Lung microvascular endothelial cell (primary cell): ENCODE results near the gene FIBIN. TPM values are rescaled to one million over a fixed set of nuclear protein-coding genes. Genes with fewer than 3 reads are reported as not detected.
"Not testable (repeated sequence)": the region's sequence is repeated elsewhere in the genome, so short reads cannot be mapped to it uniquely, and the experiment has no call there.

ENCODE experiments used
- DNase-seq, 2 donors: peaks; one replicate each; pipeline versions ENCODE4 v3.0.0 to v3.0.0-alpha.2; 2010; ENCODE audit warnings: low read depth in 2 of 2
- total RNA-seq: library from RNA; depleted of rRNA; stranded (reverse); fragments of >200 nt; gene quantifications from 2 replicates; pipeline ENCODE4 v1.2.1, GENCODE V29; 2014

Gene FIBIN
- total RNA-seq, 1 donor from 2014 or later: not detected

DNA sequence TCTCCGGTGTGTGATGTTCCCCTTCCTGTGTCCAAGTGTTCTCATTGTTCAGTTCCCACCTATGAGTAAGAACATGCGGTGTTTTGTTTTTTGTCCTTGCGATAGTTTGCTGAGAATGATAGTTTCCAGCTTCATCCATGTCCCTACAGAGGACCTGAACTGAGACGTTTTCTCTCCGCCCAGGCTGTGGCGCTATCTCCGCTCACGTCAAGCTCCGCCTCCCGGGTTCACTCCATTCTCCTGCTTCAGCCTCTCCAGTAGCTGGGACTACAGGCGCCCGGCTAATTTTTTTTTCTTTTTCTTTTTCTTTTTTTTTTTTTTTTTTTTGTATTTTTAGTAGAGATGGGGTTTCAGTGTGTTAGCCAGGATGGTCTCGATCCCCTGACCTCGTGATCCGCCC is 16.7 kb upstream of the FIBIN start:
- DNase-seq: not testable (repeated sequence)

DNA sequence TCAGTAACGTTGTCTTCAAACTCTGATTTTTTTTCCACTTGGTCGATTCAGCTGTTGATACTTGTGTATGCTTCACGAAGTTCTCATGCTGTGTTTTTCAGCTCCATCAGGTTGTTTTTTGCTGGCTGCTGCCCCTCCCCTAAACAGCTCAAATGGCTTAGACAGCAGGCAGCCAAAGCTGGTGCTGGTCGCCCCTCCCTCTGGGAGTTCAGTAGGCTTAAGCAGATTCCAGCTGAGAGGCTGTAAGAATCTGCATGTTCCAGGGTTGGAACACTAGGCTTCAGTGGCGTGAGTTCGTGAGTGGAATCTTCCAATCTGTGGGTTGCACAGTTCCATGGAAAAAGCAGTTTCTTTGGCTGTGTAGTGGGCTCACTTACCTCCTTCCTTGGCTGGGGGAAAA is 10.3 kb upstream of the FIBIN start:
- no peak for DNase-seq

DNA sequence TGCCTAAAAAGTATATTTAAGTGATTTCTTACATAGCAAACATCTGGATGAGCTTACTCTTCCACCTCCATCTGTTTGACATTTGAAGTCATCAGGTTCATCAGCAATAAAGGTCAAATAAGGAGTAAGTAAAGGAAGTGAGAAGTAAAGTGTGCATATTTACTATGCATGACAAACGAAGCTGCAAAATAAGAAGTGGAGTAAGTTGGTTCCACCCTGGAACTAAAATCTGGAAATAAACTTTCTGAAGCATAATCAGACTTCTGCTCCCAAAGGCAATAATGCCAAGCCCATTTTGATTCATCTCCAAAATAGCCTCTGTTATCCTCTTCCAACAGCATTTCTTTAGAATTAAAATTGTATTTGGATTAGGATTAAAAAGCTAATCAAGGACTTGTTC is 8.4 kb upstream of the FIBIN start:
- DNase-seq: no peak

DNA sequence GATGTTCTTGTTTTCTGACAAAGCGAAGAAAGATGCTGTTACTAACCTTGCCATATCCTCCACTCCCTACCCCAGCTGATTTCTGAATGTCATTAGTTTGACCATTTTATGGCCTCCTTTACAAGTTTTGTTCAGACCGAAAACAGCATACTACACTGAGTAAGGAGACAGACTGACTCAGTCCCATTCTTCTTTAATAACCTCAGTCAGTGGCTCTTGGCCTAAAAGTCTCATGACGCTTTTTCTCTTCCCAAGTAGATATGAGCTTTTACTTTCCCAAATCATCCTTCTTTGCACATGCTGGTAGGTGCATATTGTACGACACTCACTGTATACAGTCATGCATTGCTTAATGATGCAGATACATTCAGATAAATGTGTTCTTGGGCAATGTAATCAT is 8.0 kb upstream of the FIBIN start:
- no peak for DNase-seq

DNA sequence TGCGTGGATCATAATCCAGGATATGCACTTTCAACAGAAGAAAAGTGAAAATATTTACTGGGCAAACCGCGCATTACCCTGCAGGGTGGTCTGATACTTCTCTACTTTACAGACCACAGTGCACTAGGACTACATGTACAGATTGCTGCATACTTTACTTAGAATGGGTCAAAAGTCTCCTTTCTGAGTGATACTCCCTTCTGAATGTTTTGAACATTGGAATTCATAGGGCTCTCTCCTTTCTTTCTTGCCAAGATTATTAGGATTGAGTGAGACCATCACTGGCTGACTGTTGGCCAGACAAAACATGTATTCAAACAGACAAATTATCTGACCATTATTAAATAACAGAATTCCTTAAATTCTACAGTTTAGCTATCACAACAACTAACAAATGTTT is 6.6 kb upstream of the FIBIN start:
- DNase-seq: no peak

DNA sequence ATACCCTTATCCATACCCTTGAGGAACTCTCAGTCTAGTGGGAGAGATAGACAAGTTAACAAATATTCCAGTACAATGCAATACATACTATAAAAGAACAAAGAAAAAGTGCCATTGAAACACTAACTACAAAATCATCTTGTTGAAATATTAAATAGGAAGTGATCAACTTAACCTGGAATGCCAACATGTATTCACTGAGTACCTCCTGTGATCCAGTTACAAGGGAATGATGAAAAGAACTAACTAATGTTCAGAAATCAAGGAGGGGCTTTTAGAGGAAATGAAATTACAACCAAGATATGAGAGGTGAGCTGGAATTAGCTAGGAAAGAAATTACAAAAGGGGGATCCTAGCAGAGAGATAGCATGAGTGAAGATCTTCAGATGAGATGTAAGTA is 6.2 kb upstream of the FIBIN start:
- no peak for DNase-seq

DNA sequence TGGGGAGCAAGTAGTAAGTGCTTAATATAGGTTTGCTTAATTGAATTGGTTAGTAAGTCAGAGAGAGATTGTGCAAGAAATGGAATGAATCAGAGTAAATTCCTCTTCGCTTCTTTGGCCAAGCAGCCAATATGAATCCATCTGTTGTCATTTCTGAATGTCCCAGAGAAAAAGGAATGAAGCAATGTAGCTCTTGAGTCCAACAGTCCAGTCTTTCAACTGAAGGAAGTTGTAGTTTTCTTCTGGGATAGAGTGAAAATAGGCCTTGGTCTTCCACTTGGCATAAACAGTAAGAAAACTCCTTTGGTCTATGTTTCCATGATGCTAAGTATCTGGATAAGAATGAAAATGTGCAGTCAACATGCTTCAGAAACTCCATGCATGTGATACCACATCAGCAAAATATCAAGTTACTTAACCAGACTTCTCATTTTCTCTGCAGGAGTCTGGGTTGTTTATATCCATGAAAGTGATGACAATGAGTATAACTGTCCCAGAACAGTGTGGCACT is 1.8 kb upstream of the FIBIN start:
- no peak for DNase-seq

DNA sequence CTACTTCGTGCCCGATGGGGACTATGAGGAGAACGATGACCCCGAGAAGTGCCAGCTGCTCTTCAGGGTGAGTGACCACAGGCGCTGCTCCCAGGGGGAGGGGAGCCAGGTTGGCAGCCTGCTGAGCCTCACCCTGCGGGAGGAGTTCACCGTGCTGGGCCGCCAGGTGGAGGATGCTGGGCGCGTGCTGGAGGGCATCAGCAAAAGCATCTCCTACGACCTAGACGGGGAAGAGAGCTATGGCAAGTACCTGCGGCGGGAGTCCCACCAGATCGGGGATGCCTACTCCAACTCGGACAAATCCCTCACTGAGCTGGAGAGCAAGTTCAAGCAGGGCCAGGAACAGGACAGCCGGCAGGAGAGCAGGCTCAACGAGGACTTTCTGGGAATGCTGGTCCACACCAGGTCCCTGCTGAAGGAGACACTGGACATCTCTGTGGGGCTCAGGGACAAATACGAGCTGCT is 751 bp downstream of the FIBIN start:
- no peak for DNase-seq

DNA sequence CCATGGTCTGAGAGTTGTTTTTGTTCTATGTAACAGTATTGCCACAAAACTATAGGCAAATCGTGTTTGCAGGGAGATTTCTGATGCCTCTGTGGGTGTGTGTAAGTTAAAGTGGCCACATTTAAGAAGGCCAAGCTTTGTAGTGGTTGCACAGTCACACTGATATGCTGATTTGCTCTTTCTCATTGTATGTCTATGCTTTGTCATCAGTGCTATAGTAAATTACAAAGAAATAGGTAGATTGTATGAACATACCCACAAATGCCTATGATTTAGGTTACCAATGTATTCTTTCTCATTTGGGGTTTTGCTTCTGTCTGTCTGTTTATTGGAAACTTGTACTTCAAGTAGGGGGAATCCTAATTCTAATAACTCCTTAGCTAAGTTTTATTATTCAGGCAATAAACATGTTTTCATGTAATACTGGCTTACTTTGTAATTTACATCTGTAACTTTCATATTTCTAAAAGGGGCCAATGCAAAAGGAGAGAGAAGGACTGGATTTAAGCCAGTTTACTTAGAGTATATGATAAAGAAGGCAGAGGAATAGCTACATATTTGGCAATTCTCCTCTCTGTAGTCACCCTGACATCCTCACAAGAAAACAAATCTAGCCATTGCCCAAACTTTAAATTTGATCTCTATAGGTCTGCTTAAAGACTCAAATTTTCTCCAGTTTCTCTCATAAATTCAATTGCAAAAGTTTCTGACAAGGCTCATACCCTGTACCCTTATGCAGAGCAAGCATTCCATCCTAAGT is 2.0 kb downstream of the FIBIN start:
- DNase-seq: no peak

DNA sequence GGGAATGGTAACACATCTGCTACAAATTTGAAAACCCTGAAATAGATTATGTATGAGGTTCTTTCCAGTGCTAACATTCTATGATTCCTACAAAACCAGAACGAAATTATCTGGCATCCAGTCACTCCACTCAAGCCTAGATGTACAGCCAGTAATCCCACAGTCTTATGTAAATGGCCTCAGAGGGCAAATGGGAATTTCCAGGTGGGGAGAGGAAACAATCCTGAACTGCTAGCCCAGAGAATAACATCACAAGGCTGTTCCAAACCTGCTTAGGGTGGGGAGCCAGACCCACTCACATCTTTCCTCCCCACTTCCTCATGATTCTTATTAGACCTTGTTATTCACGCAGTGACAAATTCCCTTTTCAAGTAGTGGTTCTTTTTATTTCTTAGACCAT is 3.5 kb downstream of the FIBIN start:
- no peak for DNase-seq

DNA sequence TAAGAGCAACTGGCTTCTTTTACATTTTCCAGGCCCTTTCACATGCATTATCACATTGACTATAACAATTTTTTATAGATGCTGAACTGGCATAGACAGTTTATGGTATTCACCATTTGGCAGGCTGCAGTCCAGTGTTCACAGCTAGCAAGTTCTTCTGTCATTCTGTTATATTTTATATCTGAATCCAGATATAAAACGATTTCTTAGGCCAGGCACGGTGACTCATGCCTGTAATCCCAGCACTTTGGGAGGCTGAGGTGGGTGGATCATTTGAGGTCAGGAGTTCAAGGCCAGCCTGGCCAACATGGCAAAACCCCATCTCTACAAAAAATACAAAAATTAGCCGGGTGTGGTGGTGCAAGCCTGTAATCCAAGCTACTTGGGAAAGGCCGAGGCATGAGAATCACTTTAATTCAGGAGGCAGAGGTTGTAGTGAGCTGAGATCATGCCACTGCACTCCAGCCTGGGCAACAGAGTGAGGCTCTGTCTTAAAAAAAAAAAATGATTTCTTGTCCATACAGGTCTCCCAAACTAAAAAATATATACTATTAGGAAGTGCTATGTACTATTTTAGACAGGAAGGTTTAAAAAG is 7.3 kb downstream of the FIBIN start:
- not testable (repeated sequence) for DNase-seq

DNA sequence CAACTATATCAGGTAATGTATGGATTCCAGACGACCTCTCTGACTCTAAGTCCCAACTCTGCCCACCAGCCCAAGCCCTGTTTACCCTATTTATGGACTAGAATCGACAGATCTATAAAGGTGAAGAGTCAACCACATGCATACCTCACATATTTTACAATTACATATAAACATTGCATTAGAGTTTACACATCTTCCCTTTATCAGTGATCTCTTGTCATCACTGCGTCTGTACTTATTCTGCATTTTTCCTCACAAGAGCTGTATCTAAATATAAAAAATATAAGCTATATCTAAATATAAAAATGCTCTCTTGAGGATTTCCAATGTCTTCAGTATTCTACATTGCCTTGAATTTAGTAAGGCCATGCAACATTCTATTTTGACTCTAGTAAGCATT is 8.5 kb downstream of the FIBIN start:
- no peak for DNase-seq

DNA sequence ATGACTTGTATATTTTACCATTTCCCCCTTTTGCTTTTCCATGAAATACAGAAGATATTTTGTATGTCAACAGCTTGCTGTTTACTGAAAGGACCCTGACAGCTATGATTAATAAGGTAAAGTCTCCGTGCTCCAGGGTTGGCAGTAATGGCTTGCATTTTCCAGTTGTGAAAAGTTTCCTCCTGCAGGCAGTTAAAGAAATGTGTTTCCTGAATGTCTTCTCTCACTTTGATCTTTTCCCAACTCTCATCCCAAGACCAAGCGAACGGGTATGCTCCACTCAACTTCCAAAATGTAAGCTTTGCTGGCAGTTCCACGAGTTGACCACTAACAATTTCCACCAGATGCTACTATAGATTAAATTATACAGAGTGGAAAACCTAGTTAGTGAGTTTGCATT is 8.9 kb downstream of the FIBIN start:
- no peak for DNase-seq

DNA sequence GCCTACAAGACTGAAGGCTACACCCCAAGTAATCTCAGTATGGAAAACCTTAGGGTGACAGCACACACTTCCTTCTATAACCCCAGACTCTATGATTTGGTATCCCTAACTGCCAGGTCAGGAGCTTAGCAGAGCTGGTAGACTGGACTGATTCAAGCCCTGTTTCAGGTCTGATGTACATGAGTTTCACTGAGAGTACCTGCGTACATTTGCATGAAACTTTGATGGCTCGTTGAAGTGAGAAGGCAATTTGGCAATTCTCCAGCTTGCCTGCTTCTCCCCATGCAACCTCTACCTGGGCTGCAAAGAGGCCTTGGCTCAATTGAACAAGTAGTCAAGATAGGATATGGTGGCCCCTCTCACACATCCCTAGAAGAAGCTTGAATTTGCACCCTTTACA is 10.2 kb downstream of the FIBIN start:
- no peak for DNase-seq

DNA sequence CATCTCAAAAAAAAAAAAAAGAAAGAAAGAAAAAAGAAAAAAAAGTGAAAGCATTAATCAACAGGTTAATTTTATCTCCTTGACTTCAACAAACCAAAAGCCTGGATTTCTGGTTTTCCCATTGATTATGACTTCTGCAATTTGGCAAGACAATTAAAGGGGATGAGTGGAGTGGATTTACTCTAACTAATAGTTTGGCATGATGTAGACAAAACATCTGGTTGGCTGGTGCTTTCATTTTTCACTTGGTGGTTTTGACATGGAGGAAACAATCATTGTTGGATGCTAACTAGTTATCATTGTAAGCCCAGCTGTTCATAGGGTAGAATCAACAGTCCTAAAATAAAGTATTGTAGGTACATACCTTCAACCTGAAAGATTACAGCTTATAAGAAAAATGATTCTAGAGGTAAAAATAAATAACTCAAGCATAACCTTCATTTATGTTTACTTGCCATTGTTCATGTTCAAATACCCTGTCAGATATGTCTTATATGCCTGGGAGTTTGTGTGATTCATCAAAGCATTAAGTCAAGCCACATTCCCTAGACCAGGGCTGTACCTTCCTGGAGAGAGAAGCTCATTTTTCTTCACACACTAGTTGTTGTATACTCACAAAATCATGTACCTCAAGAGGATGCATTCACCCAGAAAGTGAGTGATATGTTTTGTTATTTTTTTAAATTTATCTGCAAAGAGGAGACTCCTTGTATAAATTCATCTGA is 15.1 kb downstream of the FIBIN start:
- no peak for DNase-seq

DNA sequence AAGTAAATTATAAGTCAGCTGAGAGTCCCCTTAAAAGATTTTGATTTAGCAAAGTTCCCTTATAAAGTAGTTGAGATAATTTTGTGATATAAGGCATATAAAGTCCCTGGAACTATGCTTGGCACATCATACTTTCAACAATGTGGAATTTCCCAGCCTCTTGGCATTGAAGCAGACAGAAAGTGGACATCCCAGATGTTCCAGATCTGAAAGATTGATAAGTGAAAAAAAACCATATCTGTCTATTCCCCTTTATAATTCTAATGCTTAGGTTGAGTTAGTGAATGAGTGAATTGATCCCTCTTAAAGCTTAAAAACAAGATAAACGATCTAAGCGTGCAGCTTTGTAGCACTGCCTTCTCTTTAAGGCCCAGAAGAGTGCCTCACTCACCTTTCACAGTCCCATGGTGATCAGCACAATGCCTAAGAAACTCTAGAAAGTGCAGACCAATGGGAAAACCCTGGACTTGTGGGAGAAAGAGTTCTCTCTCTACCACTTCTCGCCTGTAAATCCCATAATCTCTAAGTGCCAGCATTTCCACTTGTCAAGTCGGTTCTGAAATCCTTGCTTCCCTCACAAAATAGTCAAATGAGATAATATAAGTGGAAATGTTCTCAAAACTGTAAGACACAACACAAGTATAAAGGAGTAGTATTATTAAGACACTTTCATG is 17.8 kb downstream of the FIBIN start:
- DNase-seq: no peak

DNA sequence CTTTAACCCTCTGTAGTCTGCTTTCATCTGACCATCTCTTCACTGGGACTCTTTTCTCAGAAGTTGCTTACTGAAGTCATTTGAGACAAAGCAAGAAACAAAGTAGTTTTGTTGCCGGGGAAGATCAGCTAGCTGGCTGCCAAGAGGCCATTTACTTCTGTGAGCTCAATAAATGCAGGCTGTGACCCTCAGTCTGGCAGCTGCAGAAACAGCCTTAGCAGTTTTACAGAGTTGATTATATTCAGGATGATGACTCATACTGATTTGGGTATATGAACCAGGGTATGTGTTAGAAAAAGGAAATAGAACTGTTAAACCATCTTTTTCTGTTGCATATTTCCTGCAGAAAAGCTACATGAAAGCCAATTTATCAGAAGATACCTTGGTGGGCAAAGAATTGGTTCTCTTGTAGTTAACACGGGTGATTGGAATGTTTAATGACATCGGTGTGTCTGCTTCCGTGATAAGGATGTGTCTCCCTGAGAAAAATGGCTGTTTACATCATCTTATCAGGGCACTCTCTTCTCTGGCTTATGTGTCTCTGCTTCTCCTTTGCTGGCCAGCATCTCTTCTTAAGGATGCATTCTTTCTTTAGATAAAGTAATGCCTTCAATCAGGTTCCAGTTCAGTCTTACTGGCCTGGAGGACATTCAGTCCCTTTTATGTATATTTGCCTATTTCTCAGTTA is 18.5 kb downstream of the FIBIN start:
- DNase-seq: peak in 1 of 2 donors; percentile 7

DNA sequence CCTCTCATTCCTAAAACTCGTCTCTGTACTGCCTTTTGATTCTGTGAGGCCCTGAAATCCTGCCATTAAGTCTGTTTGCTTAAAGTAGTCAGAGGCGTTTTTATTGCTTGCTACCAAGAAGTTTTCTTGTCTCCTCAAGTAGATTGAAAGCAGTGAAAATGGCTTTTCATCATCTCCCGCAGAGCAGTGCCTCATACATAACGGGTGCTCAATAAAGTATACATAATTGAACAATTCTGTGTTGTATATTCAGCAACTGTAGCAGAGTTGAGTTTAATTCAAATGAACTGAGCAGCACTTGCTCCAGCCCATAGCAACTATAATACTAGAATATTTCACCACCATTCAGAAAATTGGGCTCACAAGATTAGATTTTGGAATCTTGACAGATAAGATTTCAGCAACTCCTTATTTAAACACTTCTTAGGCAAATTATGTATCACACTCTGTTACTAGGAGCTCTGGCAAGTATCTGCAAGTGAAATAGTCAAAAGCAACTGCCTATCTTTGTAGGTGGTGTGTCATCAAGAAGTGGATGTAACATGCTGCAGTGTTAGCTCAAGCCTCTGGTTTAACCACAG is 20.0 kb downstream of the FIBIN start:
- DNase-seq: no peak

DNA sequence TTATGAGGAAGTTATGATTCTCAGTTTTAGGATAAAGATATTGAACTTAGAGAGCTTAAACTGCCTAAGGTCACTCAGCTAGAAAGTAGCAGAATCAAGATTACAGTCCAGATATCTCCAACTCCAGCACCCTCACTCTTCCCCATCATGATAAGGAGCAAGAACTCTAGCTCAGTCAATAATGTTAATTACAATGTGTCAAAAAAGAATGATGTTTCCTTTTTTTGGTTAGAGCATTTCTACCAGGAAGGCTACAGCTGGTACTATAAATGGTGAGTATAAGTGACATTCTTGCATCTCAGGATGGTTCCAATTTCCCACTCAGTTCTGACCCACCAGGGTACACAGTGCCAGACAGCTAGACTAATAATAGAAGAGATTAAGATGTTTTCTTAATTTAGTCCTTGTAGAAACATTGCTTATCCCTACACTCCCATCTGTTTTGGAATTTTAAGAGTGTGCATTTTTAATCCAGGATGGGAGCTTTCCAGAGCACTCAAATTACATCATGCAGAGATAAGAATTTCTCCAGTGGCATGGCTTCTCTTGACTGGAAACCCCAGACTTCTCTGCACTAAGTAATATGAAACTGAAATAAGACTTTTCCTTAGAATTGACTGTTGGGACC is 25.1 kb downstream of the FIBIN start:
- no peak for DNase-seq

DNA sequence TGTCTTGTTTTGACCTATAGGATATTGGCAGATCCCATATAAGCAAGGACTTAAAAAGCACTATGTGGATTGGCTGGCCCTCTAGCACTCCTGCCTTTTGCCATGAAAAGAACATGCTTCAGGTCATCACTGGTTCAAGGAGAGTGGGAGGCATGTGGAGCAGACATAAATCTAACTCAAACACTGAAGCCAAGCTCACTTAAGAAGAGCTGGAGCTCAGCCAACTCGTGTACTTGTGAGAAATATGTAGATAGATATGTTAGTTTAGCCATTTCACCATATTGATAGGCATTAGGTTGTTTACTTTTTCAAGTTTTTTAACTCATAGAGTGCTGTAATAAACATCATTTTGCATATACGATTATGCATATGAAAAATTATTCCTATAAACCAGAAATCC is 26.8 kb downstream of the FIBIN start:
- no peak for DNase-seq
